Ovary (tissue), 3 donors: ENCODE data around the gene ACSF3.

Source experiments
- POLR2A ChIP-seq: fragments of 450-650 bp; IDR thresholded peaks from one replicate; pipeline ENCODE4 v1.6.1; 2017; ENCODE audit warnings: antibody characterized with exemption, mild to moderate bottlenecking, moderate library complexity
- TF ChIP-seq, protein P1 (sequence below), 3 donors: fragments of 450-650 bp in 2 of 3; fragments of 200-600 bp in 1 of 3; IDR thresholded peaks; one replicate each; pipeline versions ENCODE4 v1.5.1 to v1.8.0; 2016 to 2022; ENCODE audit warnings: antibody characterized with exemption in 3 of 3, mild to moderate bottlenecking in 1 of 3
- donor health status: DM: no; HTN: no; CAD: no.

DNA sequence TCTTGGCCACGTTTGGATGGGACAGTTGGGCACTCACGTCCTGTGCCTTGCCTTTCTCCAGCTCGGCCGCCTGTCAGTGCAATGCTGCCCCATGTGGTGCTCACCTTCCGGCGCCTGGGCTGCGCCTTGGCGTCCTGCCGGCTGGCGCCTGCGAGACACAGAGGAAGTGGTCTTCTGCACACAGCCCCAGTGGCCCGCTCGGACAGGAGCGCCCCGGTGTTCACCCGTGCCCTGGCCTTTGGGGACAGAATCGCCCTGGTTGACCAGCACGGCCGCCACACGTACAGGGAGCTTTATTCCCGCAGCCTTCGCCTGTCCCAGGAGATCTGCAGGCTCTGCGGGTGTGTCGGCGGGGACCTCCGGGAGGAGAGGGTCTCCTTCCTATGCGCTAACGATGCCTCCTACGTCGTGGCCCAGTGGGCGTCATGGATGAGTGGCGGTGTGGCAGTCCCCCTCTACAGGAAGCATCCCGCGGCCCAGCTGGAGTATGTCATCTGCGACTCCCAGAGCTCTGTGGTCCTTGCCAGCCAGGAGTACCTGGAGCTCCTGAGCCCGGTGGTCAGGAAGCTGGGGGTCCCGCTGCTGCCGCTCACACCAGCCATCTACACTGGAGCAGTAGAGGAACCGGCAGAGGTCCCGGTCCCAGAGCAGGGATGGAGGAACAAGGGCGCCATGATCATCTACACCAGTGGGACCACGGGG lies 7.1 kb downstream of the ACSF3 start:
- TF ChIP-seq, protein P1, sequence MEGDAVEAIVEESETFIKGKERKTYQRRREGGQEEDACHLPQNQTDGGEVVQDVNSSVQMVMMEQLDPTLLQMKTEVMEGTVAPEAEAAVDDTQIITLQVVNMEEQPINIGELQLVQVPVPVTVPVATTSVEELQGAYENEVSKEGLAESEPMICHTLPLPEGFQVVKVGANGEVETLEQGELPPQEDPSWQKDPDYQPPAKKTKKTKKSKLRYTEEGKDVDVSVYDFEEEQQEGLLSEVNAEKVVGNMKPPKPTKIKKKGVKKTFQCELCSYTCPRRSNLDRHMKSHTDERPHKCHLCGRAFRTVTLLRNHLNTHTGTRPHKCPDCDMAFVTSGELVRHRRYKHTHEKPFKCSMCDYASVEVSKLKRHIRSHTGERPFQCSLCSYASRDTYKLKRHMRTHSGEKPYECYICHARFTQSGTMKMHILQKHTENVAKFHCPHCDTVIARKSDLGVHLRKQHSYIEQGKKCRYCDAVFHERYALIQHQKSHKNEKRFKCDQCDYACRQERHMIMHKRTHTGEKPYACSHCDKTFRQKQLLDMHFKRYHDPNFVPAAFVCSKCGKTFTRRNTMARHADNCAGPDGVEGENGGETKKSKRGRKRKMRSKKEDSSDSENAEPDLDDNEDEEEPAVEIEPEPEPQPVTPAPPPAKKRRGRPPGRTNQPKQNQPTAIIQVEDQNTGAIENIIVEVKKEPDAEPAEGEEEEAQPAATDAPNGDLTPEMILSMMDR (IDR thresholded peaks at IDR 0.05) = no peak
- TF ChIP-seq POLR2A = no peak
